GM12878 (cell line): Measurements from ENCODE around the gene SRC. TPM values are rescaled to one million over a fixed set of nuclear protein-coding genes. Genes with fewer than 3 reads are reported as not detected.

Experiments
- ATAC-seq: fragments of 200-7000 bp; cut with Tn5 transposase; 3 replicates; pipeline ENCODE4 v1.9.1; 2020; ENCODE audit warnings: mild to moderate bottlenecking, moderate library complexity
- BruUV-seq: library from RNA; stranded (reverse); fragments of 400-500 nt; replicated peaks from 2 replicates; lab custom pipeline; 2021; lab: Mats Ljungman, UMichigan
- CTCF ChIA-PET: fragments of 300-600 bp; sonication (Branson Sonifier 250); formaldehyde crosslinking; extraction: SDS; loops from one replicate; lab custom pipeline; 2021; ENCODE audit warnings: inconsistent platforms; lab: Yijun Ruan, JAX
- POLR2A ChIA-PET: fragments of 350-600 bp; formaldehyde crosslinking; extraction: SDS; loops from one replicate; lab custom pipeline; 2021; ENCODE audit warnings: inconsistent platforms; lab: Charles Lee
- RAD21 ChIA-PET: fragments of 300-600 bp; sonication (Branson Sonifier 250); formaldehyde crosslinking; loops from one replicate; lab custom pipeline; 2023; ENCODE audit warnings: antibody characterized with exemption; ENCODE audit not compliant: unreplicated experiment; lab: Charles Lee
- SMC1A ChIA-PET: fragments of 300-600 bp; sonication (Branson Sonifier 250); formaldehyde crosslinking; loops from one replicate; lab custom pipeline; 2023; ENCODE audit not compliant: unreplicated experiment, uncharacterized antibody; lab: Charles Lee
- DNase-seq: peaks from one replicate; pipeline ENCODE4 v3.0.0-alpha.2; 2011; ENCODE audit warnings: low read depth, low spot score
- FAIRE-seq: peaks from 3 replicates; lab custom pipeline; 2011; peaks lifted over from hg19 to GRCh38; lab: Jason Lieb, UNC
- H2AFZ ChIP-seq: 2 replicates; pipeline ENCODE4 v1.6.0; 2011; ENCODE audit warnings: low read depth, low read length, control low read depth; ENCODE audit not compliant: control insufficient read depth
- H3K27ac ChIP-seq: 2 replicates; pipeline ENCODE4 v1.5.1; 2011; ENCODE audit warnings: control low read depth; ENCODE audit not compliant: control insufficient read depth, insufficient read depth
- H3K27me3 ChIP-seq, 2 experiments: replicated peaks in 1 of 2; 2 replicates each; pipeline versions ENCODE4 v1.6.0 to v1.6.1; 2011; ENCODE audit warnings: low read length in 1 of 2; ENCODE audit not compliant: control insufficient read depth in 2 of 2, insufficient read depth in 2 of 2
- H3K36me3 ChIP-seq, 2 experiments: 2 replicates each; pipeline ENCODE4 v1.5.1; 2011; ENCODE audit warnings: low read length in 1 of 2; ENCODE audit not compliant: control insufficient read depth in 2 of 2, insufficient read depth in 2 of 2
- H3K4me1 ChIP-seq: 2 replicates; pipeline ENCODE4 v1.6.1; 2011; ENCODE audit warnings: mild to moderate bottlenecking, low read length, moderate library complexity, mixed read lengths; ENCODE audit not compliant: control insufficient read depth, insufficient read depth
- H3K4me2 ChIP-seq: 2 replicates; pipeline ENCODE4 v1.6.0; 2011; ENCODE audit warnings: control low read depth; ENCODE audit not compliant: control insufficient read depth, insufficient read depth
- H3K4me3 ChIP-seq: fragments of 200-600 bp; sonication (generic); 2 replicates; pipeline ENCODE4 v1.5.1; 2016
- H3K79me2 ChIP-seq: 2 replicates; pipeline ENCODE4 v1.6.0; 2011; ENCODE audit warnings: low read length; ENCODE audit not compliant: control insufficient read depth, insufficient read depth
- H3K9ac ChIP-seq: 2 replicates; pipeline ENCODE4 v1.8.0; 2011; ENCODE audit warnings: low read length, control low read depth, mixed read lengths; ENCODE audit not compliant: control insufficient read depth, insufficient read depth
- H3K9me3 ChIP-seq: replicated peaks from 3 replicates; pipeline ENCODE4 v1.5.1; 2011; ENCODE audit warnings: mild to moderate bottlenecking, low read length; ENCODE audit not compliant: control insufficient read depth, insufficient read depth
- H4K20me1 ChIP-seq: 2 replicates; pipeline ENCODE4 v1.6.0; 2011; ENCODE audit not compliant: control insufficient read depth, insufficient read depth
- CBFB ChIP-seq: IDR thresholded peaks from 2 replicates; pipeline ENCODE4 v1.6.1; 2016; ENCODE audit warnings: antibody characterized with exemption, low read depth
- E2F8 ChIP-seq: fragments of 450-650 bp; IDR thresholded peaks from 2 replicates; pipeline ENCODE4 v1.6.1; 2018; ENCODE audit warnings: mild to moderate bottlenecking, low read depth, moderate library complexity; ENCODE audit not compliant: partially characterized antibody
- GATAD2B ChIP-seq: fragments of 450-650 bp; conservative IDR thresholded peaks from 2 replicates; pipeline ENCODE4 v1.6.1; 2017; ENCODE audit warnings: low read depth, mild to moderate bottlenecking, moderate library complexity
- HDAC2 ChIP-seq: fragments of 200-600 bp; sonication (generic); IDR thresholded peaks from 2 replicates; pipeline ENCODE4 v1.6.1; 2017
- NR2C2 ChIP-seq: IDR thresholded peaks from 2 replicates; pipeline ENCODE4 v1.6.1; 2011; ENCODE audit warnings: borderline replicate concordance, low read depth; ENCODE audit not compliant: control insufficient read depth, insufficient read length
- RAD21 ChIP-seq: IDR thresholded peaks from 2 replicates; pipeline ENCODE4 v1.6.1; 2011; ENCODE audit warnings: mild to moderate bottlenecking, low read depth, low read length, moderate library complexity; ENCODE audit not compliant: insufficient read depth
- RFX5 ChIP-seq: IDR thresholded peaks from 2 replicates; pipeline ENCODE4 v1.6.1; 2011; ENCODE audit warnings: low read depth, low read length, improper control_type of control experiment
- SMARCA5 ChIP-seq: fragments of 450-650 bp; IDR thresholded peaks from 2 replicates; pipeline ENCODE4 v1.6.1; 2017; ENCODE audit warnings: mild to moderate bottlenecking
- WGBS: methylation state at CpG from one replicate; pipeline ENCODE4 v1.1.6; 2016; ENCODE audit warnings: low lambda C conversion rate; ENCODE audit not compliant: insufficient replicate concordance, insufficient coverage; ENCODE audit errors: missing lambda C conversion rate; 5-methylcytosine and 5-hydroxymethylcytosine counted together
- in situ Hi-C: fragments of 300-500 bp; cut with MboI; formaldehyde crosslinking; loops from 9 replicates; pipeline ENCODE4 v1.14.3; 2018; ENCODE audit warnings: mixed read lengths
- intact Hi-C: fragments of 100-400 bp; cut with micrococcal nuclease; formaldehyde crosslinking; loops from one replicate; pipeline ENCODE4 v1.14.2; 2022; ENCODE audit not compliant: unreplicated experiment
- polyA plus RNA-seq, 11 experiments: library from polyadenylated mRNA; depleted of rRNA in 4 of 11; unstranded in 6 of 11; stranded (reverse) in 5 of 11; fragments of >200 nt; fragmentation: Nextera tagmentation in 4 of 11; fragmentation: Illumina TruSeq in 1 of 11; extraction: Ambion mirVana in 4 of 11; extraction: Trizol in 1 of 11; gene quantifications; 1 replicate in 1 of 11; 2 replicates in 10 of 11; pipeline versions ENCODE4 v1.2.1 to v1.2.3, GENCODE V29; 2011 to 2016; ENCODE audit warnings: inconsistent platforms in 2 of 11, missing spikeins in 2 of 11, low read depth in 1 of 11
- total RNA-seq, 4 experiments: library from RNA; depleted of rRNA in 3 of 4; stranded (reverse); fragments of >200 nt in 3 of 4; fragmentation: Illumina TruSeq in 1 of 4; extraction: Trizol in 1 of 4; gene quantifications; 2 replicates each; pipeline versions ENCODE4 v1.2.1 to v1.2.3, GENCODE V29; 2013 to 2021
- TF ChIP-seq, protein P1 (sequence below), 3 experiments: IDR thresholded peaks in 2 of 3; conservative IDR thresholded peaks in 1 of 3; 2 replicates each; pipeline ENCODE4 v1.5.1; 2011; ENCODE audit warnings: low read depth in 3 of 3, low read length in 3 of 3, mild to moderate bottlenecking in 3 of 3, control low read depth in 2 of 3, moderate library complexity in 2 of 3, inconsistent platforms in 1 of 3, mixed read lengths in 1 of 3; ENCODE audit not compliant: control insufficient read depth in 2 of 3, insufficient read depth in 1 of 3; ENCODE audit errors: extremely low read depth in 1 of 3
- TF ChIP-seq, protein P2 (sequence below): fragments of 450-650 bp; formaldehyde crosslinking; IDR thresholded peaks from 2 replicates; pipeline ENCODE4 v1.5.0; 2022; ENCODE audit warnings: mild to moderate bottlenecking, missing genetic modification characterization
- TF ChIP-seq, protein P3 (sequence below): IDR thresholded peaks from 2 replicates; pipeline ENCODE4 v1.6.1; 2012; ENCODE audit warnings: low read length, inconsistent platforms

The SRC gene
- total and polyA plus RNA-seq, 10 of the 15 experiments (the other 5 are each of a cell fraction or from before 2014, with no cell fraction given): 0.60 to 71.3 (median 27.2) TPM

DNA sequence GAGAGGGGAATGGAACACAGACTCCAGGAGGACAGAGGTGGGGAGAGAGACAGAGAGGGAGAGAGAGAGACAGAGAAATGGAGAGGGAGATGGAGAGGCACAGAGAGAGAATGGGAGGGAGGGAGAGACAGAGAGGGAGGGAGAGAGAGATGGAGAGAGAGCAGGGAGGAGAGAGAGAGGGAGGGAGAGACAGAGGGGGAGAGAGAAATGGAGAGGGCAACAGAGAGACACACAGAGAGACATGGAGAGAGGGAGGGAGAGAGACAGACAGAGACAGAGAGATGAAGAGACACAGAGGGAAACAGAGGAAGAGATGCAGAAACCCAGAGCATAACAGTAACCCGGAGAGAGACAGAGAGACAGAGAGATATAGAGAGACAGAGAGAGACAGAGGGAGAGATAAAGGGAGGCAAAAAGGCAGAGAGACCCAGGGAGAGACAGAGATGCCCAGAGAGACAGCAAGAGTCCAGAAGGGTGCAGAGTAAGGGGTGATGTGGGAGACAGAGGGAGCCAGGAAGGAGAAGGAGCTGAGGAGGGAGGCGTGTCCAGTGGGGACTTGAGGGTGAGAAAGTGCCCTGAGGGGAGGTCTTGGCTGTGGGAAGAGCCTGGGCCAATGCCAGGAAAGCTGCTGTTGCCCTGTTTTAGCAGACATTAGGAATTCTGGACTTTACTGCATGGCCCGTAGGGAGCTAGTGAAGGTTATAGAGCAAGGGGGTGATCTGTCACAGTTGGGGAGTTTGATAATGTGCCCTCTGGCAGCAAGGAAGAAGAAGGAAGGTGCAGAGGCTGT is 78.3 kb downstream of the SRC start:
- Histone ChIP-seq H3K9ac (no peak overlapping the region), H3K79me2 (no peaks in the 10 kb centered on the region), H3K4me1 (no peaks in the 10 kb centered on the region), H3K4me3 (no peak overlapping the region), H2AFZ (no peak overlapping the region), H3K27me3 (peaks cover 3 to 6% of the 10 kb centered on the region in 2 experiments; a peak in 3 of 4 replicates), H3K9me3 (no peaks in the 10 kb centered on the region), H3K27ac (no peak overlapping the region), H3K36me3 (no peaks in the 10 kb centered on the region), H4K20me1 (no peaks in the 10 kb centered on the region), H3K4me2 (no peak overlapping the region)
- ChIA-PET CTCF (no interaction called here), RAD21 (no interaction called here), SMC1A (no interaction called here), POLR2A (no interaction called here)
- 43% methylated on average over 2 of the region's 3 CpGs for WGBS
- no TSS peak for BruUV-seq
- ATAC-seq (no peak), FAIRE-seq (no peak), DNase-seq (no peak)
- in situ Hi-C loops: no loop called here
- intact Hi-C loops: no loop called here
- no peak for TF ChIP-seq GATAD2B
- no peak for TF ChIP-seq RAD21
- no peak for TF ChIP-seq HDAC2
- TF ChIP-seq, protein P1, sequence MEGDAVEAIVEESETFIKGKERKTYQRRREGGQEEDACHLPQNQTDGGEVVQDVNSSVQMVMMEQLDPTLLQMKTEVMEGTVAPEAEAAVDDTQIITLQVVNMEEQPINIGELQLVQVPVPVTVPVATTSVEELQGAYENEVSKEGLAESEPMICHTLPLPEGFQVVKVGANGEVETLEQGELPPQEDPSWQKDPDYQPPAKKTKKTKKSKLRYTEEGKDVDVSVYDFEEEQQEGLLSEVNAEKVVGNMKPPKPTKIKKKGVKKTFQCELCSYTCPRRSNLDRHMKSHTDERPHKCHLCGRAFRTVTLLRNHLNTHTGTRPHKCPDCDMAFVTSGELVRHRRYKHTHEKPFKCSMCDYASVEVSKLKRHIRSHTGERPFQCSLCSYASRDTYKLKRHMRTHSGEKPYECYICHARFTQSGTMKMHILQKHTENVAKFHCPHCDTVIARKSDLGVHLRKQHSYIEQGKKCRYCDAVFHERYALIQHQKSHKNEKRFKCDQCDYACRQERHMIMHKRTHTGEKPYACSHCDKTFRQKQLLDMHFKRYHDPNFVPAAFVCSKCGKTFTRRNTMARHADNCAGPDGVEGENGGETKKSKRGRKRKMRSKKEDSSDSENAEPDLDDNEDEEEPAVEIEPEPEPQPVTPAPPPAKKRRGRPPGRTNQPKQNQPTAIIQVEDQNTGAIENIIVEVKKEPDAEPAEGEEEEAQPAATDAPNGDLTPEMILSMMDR (IDR thresholded peaks at IDR 0.05 in 2 of 3, conservative IDR thresholded peaks at IDR 0.05 in 1 of 3; ENCODE audit: control insufficient read depth in 2 of 3, extremely low read depth in 1 of 3, insufficient read depth in 1 of 3, low read depth in 3 of 3, low read length in 3 of 3): no peak
- no peak for TF ChIP-seq NR2C2
- TF ChIP-seq SMARCA5: no peak
- TF ChIP-seq CBFB: no peak
- no peak for TF ChIP-seq RFX5
- TF ChIP-seq, protein P2, sequence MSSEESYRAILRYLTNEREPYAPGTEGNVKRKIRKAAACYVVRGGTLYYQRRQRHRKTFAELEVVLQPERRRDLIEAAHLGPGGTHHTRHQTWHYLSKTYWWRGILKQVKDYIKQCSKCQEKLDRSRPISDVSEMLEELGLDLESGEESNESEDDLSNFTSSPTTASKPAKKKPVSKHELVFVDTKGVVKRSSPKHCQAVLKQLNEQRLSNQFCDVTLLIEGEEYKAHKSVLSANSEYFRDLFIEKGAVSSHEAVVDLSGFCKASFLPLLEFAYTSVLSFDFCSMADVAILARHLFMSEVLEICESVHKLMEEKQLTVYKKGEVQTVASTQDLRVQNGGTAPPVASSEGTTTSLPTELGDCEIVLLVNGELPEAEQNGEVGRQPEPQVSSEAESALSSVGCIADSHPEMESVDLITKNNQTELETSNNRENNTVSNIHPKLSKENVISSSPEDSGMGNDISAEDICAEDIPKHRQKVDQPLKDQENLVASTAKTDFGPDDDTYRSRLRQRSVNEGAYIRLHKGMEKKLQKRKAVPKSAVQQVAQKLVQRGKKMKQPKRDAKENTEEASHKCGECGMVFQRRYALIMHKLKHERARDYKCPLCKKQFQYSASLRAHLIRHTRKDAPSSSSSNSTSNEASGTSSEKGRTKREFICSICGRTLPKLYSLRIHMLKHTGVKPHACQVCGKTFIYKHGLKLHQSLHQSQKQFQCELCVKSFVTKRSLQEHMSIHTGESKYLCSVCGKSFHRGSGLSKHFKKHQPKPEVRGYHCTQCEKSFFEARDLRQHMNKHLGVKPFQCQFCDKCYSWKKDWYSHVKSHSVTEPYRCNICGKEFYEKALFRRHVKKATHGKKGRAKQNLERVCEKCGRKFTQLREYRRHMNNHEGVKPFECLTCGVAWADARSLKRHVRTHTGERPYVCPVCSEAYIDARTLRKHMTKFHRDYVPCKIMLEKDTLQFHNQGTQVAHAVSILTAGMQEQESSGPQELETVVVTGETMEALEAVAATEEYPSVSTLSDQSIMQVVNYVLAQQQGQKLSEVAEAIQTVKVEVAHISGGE (CRISPR knock-in tag): no peak
- TF ChIP-seq E2F8: no peak
- TF ChIP-seq, protein P3, sequence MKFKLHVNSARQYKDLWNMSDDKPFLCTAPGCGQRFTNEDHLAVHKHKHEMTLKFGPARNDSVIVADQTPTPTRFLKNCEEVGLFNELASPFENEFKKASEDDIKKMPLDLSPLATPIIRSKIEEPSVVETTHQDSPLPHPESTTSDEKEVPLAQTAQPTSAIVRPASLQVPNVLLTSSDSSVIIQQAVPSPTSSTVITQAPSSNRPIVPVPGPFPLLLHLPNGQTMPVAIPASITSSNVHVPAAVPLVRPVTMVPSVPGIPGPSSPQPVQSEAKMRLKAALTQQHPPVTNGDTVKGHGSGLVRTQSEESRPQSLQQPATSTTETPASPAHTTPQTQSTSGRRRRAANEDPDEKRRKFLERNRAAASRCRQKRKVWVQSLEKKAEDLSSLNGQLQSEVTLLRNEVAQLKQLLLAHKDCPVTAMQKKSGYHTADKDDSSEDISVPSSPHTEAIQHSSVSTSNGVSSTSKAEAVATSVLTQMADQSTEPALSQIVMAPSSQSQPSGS: no peak
